Endodermal cell (in vitro differentiated cells): ENCODE results near the gene GDF7. TPM values are rescaled to one million over a fixed set of nuclear protein-coding genes. Genes with fewer than 3 reads are reported as not detected.

Source experiments
- DNase-seq: peaks from one replicate; pipeline ENCODE4 v3.0.0-alpha.2; 2017
- H3K27ac ChIP-seq: 2 replicates; pipeline ENCODE4 v1.5.1; 2013; ENCODE audit warnings: mild to moderate bottlenecking, low read depth, low read length, moderate library complexity
- H3K27me3 ChIP-seq: 2 replicates; pipeline ENCODE4 v1.6.1; 2013; ENCODE audit warnings: mild to moderate bottlenecking, low read length, moderate library complexity; ENCODE audit not compliant: insufficient read depth, control insufficient read depth, poor library complexity, severe bottlenecking
- H3K36me3 ChIP-seq: 2 replicates; pipeline ENCODE4 v1.7.0; 2013; ENCODE audit warnings: mild to moderate bottlenecking, low read length, moderate library complexity; ENCODE audit not compliant: control insufficient read depth, insufficient read depth
- H3K4me1 ChIP-seq: one replicate; pipeline ENCODE4 v1.7.0; 2013; ENCODE audit warnings: low read length; ENCODE audit not compliant: control insufficient read depth, insufficient read depth
- H3K4me3 ChIP-seq: 2 replicates; pipeline ENCODE4 v1.5.1; 2013; ENCODE audit warnings: mild to moderate bottlenecking, low read length, moderate library complexity
- H3K9ac ChIP-seq: 2 replicates; pipeline ENCODE4 v1.6.1; 2013; ENCODE audit warnings: mild to moderate bottlenecking, low read length, moderate library complexity; ENCODE audit not compliant: poor library complexity, severe bottlenecking; ENCODE audit errors: extremely low read depth
- H3K9me3 ChIP-seq: 2 replicates; pipeline ENCODE4 v1.6.1; 2013; ENCODE audit warnings: mild to moderate bottlenecking, low read length, moderate library complexity; ENCODE audit not compliant: control insufficient read depth
- H3K27ac Mint-ChIP-seq: 2 replicates; pipeline ENCODE4 v1.8.0; 2020; ENCODE audit warnings: mixed read lengths
- H3K27me3 Mint-ChIP-seq: 2 replicates; pipeline ENCODE4 v1.8.0; 2021; ENCODE audit warnings: mild to moderate bottlenecking, mixed read lengths; ENCODE audit not compliant: insufficient read depth
- H3K36me3 Mint-ChIP-seq: 2 replicates; pipeline ENCODE4 v1.8.0; 2020; ENCODE audit warnings: low read depth, mixed read lengths
- H3K4me1 Mint-ChIP-seq: 2 replicates; pipeline ENCODE4 v1.8.0; 2020; ENCODE audit warnings: mixed read lengths
- H3K4me3 Mint-ChIP-seq: 2 replicates; pipeline ENCODE4 v1.8.0; 2020; ENCODE audit warnings: mild to moderate bottlenecking, moderate library complexity, mixed read lengths
- H3K9me3 Mint-ChIP-seq: 2 replicates; pipeline ENCODE4 v1.8.0; 2020; ENCODE audit warnings: mild to moderate bottlenecking, mixed read lengths
- CTCF ChIP-seq: fragments of 200-600 bp; sonication (generic); conservative IDR thresholded peaks from 2 replicates; pipeline ENCODE4 v1.5.0; 2021; ENCODE audit warnings: antibody characterized with exemption, mild to moderate bottlenecking
- WGBS, 2 experiments: methylation state at CpG; one replicate each; pipeline versions ENCODE4 v1.1.5 to v1.1.7; 2013; ENCODE audit warnings: missing lambda C conversion rate in 2 of 2, mixed read lengths in 1 of 2; ENCODE audit not compliant: insufficient coverage in 1 of 2, insufficient read length in 1 of 2; 5-methylcytosine and 5-hydroxymethylcytosine counted together
- total RNA-seq, 2 donors: library from RNA; stranded (reverse); fragmentation: NEBNext Ultra II Directional in 1 of 2; extraction: Animal tissue kit (Norgen Biotek cat#: 25700) in 1 of 2; gene quantifications; 2 replicates in 1 of 2; 3 replicates in 1 of 2; pipeline ENCODE4 v1.2.1, GENCODE V29; 2021

Gene GDF7
- total RNA-seq, 2 donors from 2014 or later: 0.07 to 0.09 TPM

- H3K9ac ChIP-seq: no peak overlapping the region
- no peaks in the 10 kb centered on the region for H3K27me3 Mint-ChIP-seq
These were observed 24.6 kb upstream of the GDF7 start for GRCh38 chr2:20642055-20642971.

GRCh38 chr2:20643060-20643459, 23.9 kb upstream of the GDF7 start:
- H3K9me3 Mint-ChIP-seq: no peaks in the 10 kb centered on the region
- H3K4me3 Mint-ChIP-seq: no peak overlapping the region
- Histone ChIP-seq H3K4me1 (no peaks in the 10 kb centered on the region), H3K9ac (no peak overlapping the region), H3K27me3 (no peaks in the 10 kb centered on the region), H3K9me3 (no peaks in the 10 kb centered on the region), H3K36me3 (peaks cover 15% of the 10 kb centered on the region), H3K27ac (no peak overlapping the region), H3K4me3 (no peak overlapping the region)
- peaks cover 2% of the 10 kb centered on the region for H3K4me1 Mint-ChIP-seq
- no peak for TF ChIP-seq CTCF
- DNase-seq: no peak
- H3K27me3 Mint-ChIP-seq: no peaks in the 10 kb centered on the region
- peaks cover 22% of the 10 kb centered on the region for H3K36me3 Mint-ChIP-seq
- WGBS, 2 experiments: 95 to 100% methylated on average over 4 to 7 of the region's 7 CpGs
- H3K27ac Mint-ChIP-seq: peak overlapping the region; percentile 14

More at GRCh38 chr2:20642055-20642971, 24.6 kb upstream of the GDF7 start:
- no peaks in the 10 kb centered on the region for H3K4me1 ChIP-seq
- H3K27me3 ChIP-seq: no peaks in the 10 kb centered on the region
- Mint-ChIP-seq H3K4me3 (no peak overlapping the region), H3K36me3 (peaks cover 25% of the 10 kb centered on the region), H3K27ac (no peak overlapping the region), H3K4me1 (peaks cover 2% of the 10 kb centered on the region), H3K9me3 (no peaks in the 10 kb centered on the region)
- DNase-seq: peak; percentile 95
- H3K9me3 ChIP-seq: no peaks in the 10 kb centered on the region
- 51% methylated on average over 15 to 26 of the region's 26 CpGs for whole genome bisulfite sequencing, 2 experiments
- H3K4me3 ChIP-seq: no peak overlapping the region
- no peak overlapping the region for H3K27ac ChIP-seq
- peaks cover 15% of the 10 kb centered on the region for H3K36me3 ChIP-seq
- TF ChIP-seq CTCF: peak; percentile 95

GRCh38 chr2:20643826-20644225, 23.1 kb upstream of the GDF7 start:
- H3K9me3 ChIP-seq: no peaks in the 10 kb centered on the region
- no peaks in the 10 kb centered on the region for H3K27me3 ChIP-seq
- Mint-ChIP-seq H3K4me3 (no peak overlapping the region), H3K27ac (no peak overlapping the region), H3K9me3 (no peaks in the 10 kb centered on the region), H3K27me3 (no peaks in the 10 kb centered on the region), H3K36me3 (peaks cover 22% of the 10 kb centered on the region), H3K4me1 (peaks cover 10% of the 10 kb centered on the region)
- H3K36me3 ChIP-seq: peaks cover 15% of the 10 kb centered on the region
- no peak overlapping the region for H3K4me3 ChIP-seq
- no peaks in the 10 kb centered on the region for H3K4me1 ChIP-seq
- H3K27ac ChIP-seq: no peak overlapping the region
- DNase-seq: no peak
- 77 to 100% methylated on average over 1 to 3 of the region's 3 CpGs for WGBS, 2 experiments
- TF ChIP-seq CTCF: no peak
- H3K9ac ChIP-seq: no peak overlapping the region
